HepG2 (cell line): ENCODE data around the gene PSMA7. TPM values are rescaled to one million over a fixed set of nuclear protein-coding genes. Genes with fewer than 3 reads are reported as not detected.
"Not testable (repeated sequence)": the region's sequence is repeated elsewhere in the genome, so short reads cannot be mapped to it uniquely, and the experiment has no call there.

ENCODE experiments used
- ADNP ChIP-seq: sonication (generic); formaldehyde crosslinking; IDR thresholded peaks from 2 replicates; pipeline ENCODE4 v1.4.0; 2020; ENCODE audit warnings: missing genetic modification reagents
- BCL6 ChIP-seq: IDR thresholded peaks from 2 replicates; pipeline ENCODE4 v1.6.1; 2016; ENCODE audit warnings: missing genetic modification reagents, missing compliant biosample characterization
- BHLHE40 ChIP-seq: IDR thresholded peaks from 2 replicates; pipeline ENCODE4 v1.6.1; 2011; ENCODE audit warnings: low read length, improper control_type of control experiment
- ERF ChIP-seq: IDR thresholded peaks from 2 replicates; pipeline ENCODE4 v1.6.1; 2018; ENCODE audit warnings: missing biosample characterization, missing genetic modification reagents
- FOXA1 ChIP-seq, 2 experiments: fragments of 450-650 bp in 1 of 2; sonication (generic) in 1 of 2; formaldehyde crosslinking in 1 of 2; IDR thresholded peaks; 2 replicates each; pipeline versions ENCODE4 v1.4.0 to v1.6.1; 2016 to 2020; ENCODE audit warnings: missing genetic modification reagents in 1 of 2
- FOXO1 ChIP-seq: sonication (generic); formaldehyde crosslinking; IDR thresholded peaks from 2 replicates; pipeline ENCODE4 v1.4.0; 2020; ENCODE audit warnings: missing genetic modification reagents
- GATAD1 ChIP-seq: IDR thresholded peaks from 2 replicates; pipeline ENCODE4 v1.6.1; 2016; ENCODE audit warnings: missing genetic modification reagents, missing compliant biosample characterization
- GATAD2A ChIP-seq: IDR thresholded peaks from 2 replicates; pipeline ENCODE4 v1.6.1; 2016
- HDAC1 ChIP-seq: sonication (generic); formaldehyde crosslinking; IDR thresholded peaks from 2 replicates; pipeline ENCODE4 v1.5.1; 2020; ENCODE audit warnings: mild to moderate bottlenecking, missing genetic modification reagents
- KAT8 ChIP-seq: IDR thresholded peaks from 2 replicates; pipeline ENCODE4 v1.6.1; 2016; ENCODE audit warnings: missing genetic modification reagents, missing compliant biosample characterization
- KDM1A ChIP-seq: IDR thresholded peaks from 2 replicates; pipeline ENCODE4 v1.6.1; 2016; ENCODE audit warnings: missing compliant biosample characterization
- LCORL ChIP-seq, 2 experiments: fragments of 450-650 bp in 1 of 2; sonication (generic) in 1 of 2; formaldehyde crosslinking in 1 of 2; IDR thresholded peaks; 2 replicates each; pipeline versions ENCODE4 v1.5.0 to v1.6.1; 2017 to 2020; ENCODE audit warnings: antibody characterized with exemption in 1 of 2, missing genetic modification reagents in 1 of 2
- MAFK ChIP-seq, 2 experiments: IDR thresholded peaks in 1 of 2; conservative IDR thresholded peaks in 1 of 2; 2 replicates each; pipeline ENCODE4 v1.6.1; 2011; ENCODE audit warnings: improper control_type of control experiment in 2 of 2, low read length in 2 of 2
- NR2F1 ChIP-seq, 2 experiments: fragments of 450-650 bp in 1 of 2; formaldehyde crosslinking in 1 of 2; IDR thresholded peaks; 2 replicates each; pipeline versions ENCODE4 v1.5.0 to v1.6.1; 2016 to 2020; ENCODE audit warnings: mild to moderate bottlenecking in 1 of 2, missing compliant biosample characterization in 1 of 2, missing genetic modification reagents in 1 of 2, moderate library complexity in 1 of 2
- PHF21A ChIP-seq: sonication (generic); formaldehyde crosslinking; IDR thresholded peaks from 2 replicates; pipeline ENCODE4 v1.5.0; 2020; ENCODE audit warnings: mild to moderate bottlenecking, missing genetic modification reagents
- RARA ChIP-seq: IDR thresholded peaks from 2 replicates; pipeline ENCODE4 v1.6.1; 2016; ENCODE audit warnings: missing genetic modification reagents, missing compliant biosample characterization
- SOX13 ChIP-seq, 3 experiments: fragments of 450-650 bp in 1 of 3; sonication (generic) in 1 of 3; formaldehyde crosslinking in 1 of 3; IDR thresholded peaks in 2 of 3; conservative IDR thresholded peaks in 1 of 3; 2 replicates each; pipeline versions ENCODE4 v1.5.0 to v1.6.1; 2016 to 2020; ENCODE audit warnings: antibody characterized with exemption in 1 of 3, mild to moderate bottlenecking in 1 of 3, missing compliant biosample characterization in 1 of 3, missing genetic modification reagents in 1 of 3, moderate library complexity in 1 of 3
- SOX5 ChIP-seq: IDR thresholded peaks from 2 replicates; pipeline ENCODE4 v1.6.1; 2016; ENCODE audit warnings: borderline replicate concordance
- ZMYM4 ChIP-seq: sonication (generic); formaldehyde crosslinking; IDR thresholded peaks from 2 replicates; pipeline ENCODE4 v1.8.1; 2023; ENCODE audit warnings: mild to moderate bottlenecking, missing genetic modification reagents
- ZNF121 ChIP-seq: sonication (generic); formaldehyde crosslinking; IDR thresholded peaks from 2 replicates; pipeline ENCODE4 v1.5.0; 2020; ENCODE audit warnings: mild to moderate bottlenecking, missing genetic modification reagents
- ZNF772 ChIP-seq: sonication (generic); formaldehyde crosslinking; IDR thresholded peaks from 2 replicates; pipeline ENCODE4 v1.5.0; 2020; ENCODE audit warnings: mild to moderate bottlenecking, missing genetic modification reagents
- ZNF788 ChIP-seq: sonication (generic); formaldehyde crosslinking; IDR thresholded peaks from 2 replicates; pipeline ENCODE4 v1.5.0; 2020; ENCODE audit warnings: mild to moderate bottlenecking, missing genetic modification reagents, borderline replicate concordance
- polyA plus RNA-seq, 8 experiments: library from polyadenylated mRNA; depleted of rRNA in 3 of 8; stranded (reverse) in 7 of 8; unstranded in 1 of 8; fragments of >200 nt; fragmentation: Illumina TruSeq in 4 of 8; extraction: Trizol in 4 of 8; gene quantifications; 2 replicates each; pipeline versions ENCODE4 v1.2.1 to v1.2.3, GENCODE V29; 2011 to 2016; ENCODE audit warnings: low read depth in 4 of 8, missing spikeins in 1 of 8, mixed read lengths in 1 of 8; ENCODE audit not compliant: insufficient read depth in 1 of 8
- total RNA-seq, 5 experiments: library from RNA; depleted of rRNA; stranded (reverse); fragments of >200 nt; fragmentation: Illumina TruSeq; extraction: Trizol; gene quantifications; 2 replicates each; pipeline ENCODE4 v1.2.3, GENCODE V29; 2016; ENCODE audit warnings: low read depth in 1 of 5
- TF ChIP-seq, protein P1 (sequence below): IDR thresholded peaks from 2 replicates; pipeline ENCODE4 v1.6.1; 2018; ENCODE audit warnings: missing genetic modification reagents, mild to moderate bottlenecking, missing compliant biosample characterization
- TF ChIP-seq, protein P2 (sequence below): IDR thresholded peaks from 2 replicates; pipeline ENCODE4 v1.6.1; 2016; ENCODE audit warnings: control low read depth

The PSMA7 gene
- total and polyA plus RNA-seq, 2 of the 13 experiments (the other 11 are each of a cell fraction or from before 2014, with no cell fraction given), result 531 to 631 TPM

DNA sequence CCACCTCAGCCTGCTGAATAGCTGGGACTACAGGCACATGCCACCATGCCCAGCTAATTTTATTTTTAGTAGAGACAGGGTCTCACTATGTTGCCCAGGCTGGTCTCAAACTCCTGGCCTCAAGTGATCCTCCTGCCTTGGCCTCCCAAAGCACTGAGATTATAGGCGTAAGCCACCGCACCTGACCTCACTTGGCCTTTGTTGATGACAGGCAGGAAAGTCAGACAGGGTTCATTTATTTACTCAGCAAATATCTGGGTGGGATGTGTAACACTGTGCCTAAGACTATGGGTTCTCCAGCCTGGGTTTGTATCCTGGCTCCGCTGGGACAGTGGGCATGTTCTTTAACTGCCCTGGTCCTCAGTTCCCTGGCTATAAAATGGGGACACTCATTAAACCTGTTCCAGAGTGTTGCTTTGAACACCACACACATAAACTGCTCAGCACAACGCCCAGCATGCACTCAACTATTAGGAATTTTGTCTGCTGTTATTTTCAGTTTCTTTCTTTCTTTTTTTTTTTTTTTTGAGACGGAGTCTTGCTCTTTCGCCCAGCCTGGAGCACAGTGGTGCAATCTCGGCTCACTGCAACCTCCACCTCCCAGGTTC, 27.3 kb downstream of the PSMA7 start (continued):
- TF ChIP-seq ZNF772 (CRISPR knock-in tag), result 0 out of 2 replicates have a peak, but pooled peaks have one; percentile 38
- TF ChIP-seq, protein P1, sequence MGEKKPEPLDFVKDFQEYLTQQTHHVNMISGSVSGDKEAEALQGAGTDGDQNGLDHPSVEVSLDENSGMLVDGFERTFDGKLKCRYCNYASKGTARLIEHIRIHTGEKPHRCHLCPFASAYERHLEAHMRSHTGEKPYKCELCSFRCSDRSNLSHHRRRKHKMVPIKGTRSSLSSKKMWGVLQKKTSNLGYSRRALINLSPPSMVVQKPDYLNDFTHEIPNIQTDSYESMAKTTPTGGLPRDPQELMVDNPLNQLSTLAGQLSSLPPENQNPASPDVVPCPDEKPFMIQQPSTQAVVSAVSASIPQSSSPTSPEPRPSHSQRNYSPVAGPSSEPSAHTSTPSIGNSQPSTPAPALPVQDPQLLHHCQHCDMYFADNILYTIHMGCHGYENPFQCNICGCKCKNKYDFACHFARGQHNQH (CRISPR knock-in tag), result peak; percentile 45; the same call in 1 of the 2 replicates
- TF ChIP-seq ADNP (CRISPR knock-in tag), result peak; percentile 84
- TF ChIP-seq RARA (CRISPR knock-in tag), result peak; percentile 83
- TF ChIP-seq, protein P2, sequence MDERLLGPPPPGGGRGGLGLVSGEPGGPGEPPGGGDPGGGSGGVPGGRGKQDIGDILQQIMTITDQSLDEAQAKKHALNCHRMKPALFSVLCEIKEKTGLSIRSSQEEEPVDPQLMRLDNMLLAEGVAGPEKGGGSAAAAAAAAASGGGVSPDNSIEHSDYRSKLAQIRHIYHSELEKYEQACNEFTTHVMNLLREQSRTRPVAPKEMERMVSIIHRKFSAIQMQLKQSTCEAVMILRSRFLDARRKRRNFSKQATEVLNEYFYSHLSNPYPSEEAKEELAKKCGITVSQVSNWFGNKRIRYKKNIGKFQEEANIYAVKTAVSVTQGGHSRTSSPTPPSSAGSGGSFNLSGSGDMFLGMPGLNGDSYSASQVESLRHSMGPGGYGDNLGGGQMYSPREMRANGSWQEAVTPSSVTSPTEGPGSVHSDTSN, result peak; percentile 22; the same call in 1 of the 2 replicates
- peak; percentile 52 for TF ChIP-seq BCL6 (CRISPR knock-in tag)
- TF ChIP-seq BHLHE40, result 0 out of 2 replicates have a peak, but pooled peaks have one; percentile 44
- TF ChIP-seq GATAD2A (CRISPR knock-in tag), result peak; percentile 70; the same call in 1 of the 2 replicates
- TF ChIP-seq KAT8, result 0 out of 2 replicates have a peak, but pooled peaks have one; percentile 28
- peak; percentile 96 for TF ChIP-seq ZNF121 (CRISPR knock-in tag)
- TF ChIP-seq HDAC1 (CRISPR knock-in tag), result peak; percentile 53
- TF ChIP-seq LCORL, SOX13, FOXA1 (IDR thresholded peaks at IDR 0.05): not testable (repeated sequence)
- TF ChIP-seq LCORL (CRISPR knock-in tag; IDR thresholded peaks at IDR 0.05), result 0 out of 2 replicates have a peak, but pooled peaks have one; percentile 52
- peak; percentile 65 for TF ChIP-seq FOXO1 (CRISPR knock-in tag)
- peak; percentile 96 for TF ChIP-seq KDM1A
- peak in 1 of 2 experiments; percentile 42; a peak in 1 of 4 replicates for TF ChIP-seq SOX13 (CRISPR knock-in tag; conservative IDR thresholded peaks at IDR 0.05 in 1 of 2, IDR thresholded peaks at IDR 0.05 in 1 of 2)
- peak; percentile 31; the same call in 1 of the 2 replicates for TF ChIP-seq GATAD1 (CRISPR knock-in tag)
- peak; percentile 68 to 83; a peak in 3 of 4 replicates for TF ChIP-seq NR2F1 (CRISPR knock-in tag; IDR thresholded peaks at IDR 0.05)
- peak; percentile 79 for TF ChIP-seq FOXA1 (CRISPR knock-in tag; IDR thresholded peaks at IDR 0.05)
- peak in 1 of 2 experiments; percentile 39; a peak in 3 of 4 replicates for TF ChIP-seq MAFK (conservative IDR thresholded peaks at IDR 0.05 in 1 of 2, IDR thresholded peaks at IDR 0.05 in 1 of 2; ENCODE audit: low read length in 2 of 2)
- peak; percentile 61; the same call in 1 of the 2 replicates for TF ChIP-seq PHF21A (CRISPR knock-in tag)
- TF ChIP-seq SOX5 (CRISPR knock-in tag), result peak; percentile 68; the same call in 1 of the 2 replicates
- peak; percentile 40; the same call in 1 of the 2 replicates for TF ChIP-seq ZNF788 (CRISPR knock-in tag)
- peak; percentile 61 for TF ChIP-seq ZMYM4
- TF ChIP-seq ERF (CRISPR knock-in tag), result 0 out of 2 replicates have a peak, but pooled peaks have one; percentile 34
